ENCODE measurements around the gene GRIP2.

GRCh38 chr3:14492948-14493881, 46.9 kb downstream of the GRIP2 start:
- TF ChIP-seq POLR2A (IDR thresholded peaks at IDR 0.05) (no peak), POLR2AphosphoS5 (IDR thresholded peaks at IDR 0.05) (peak in 2 of 3 donors; percentile 21 to 40), CTCF (IDR thresholded peaks at IDR 0.05 in 8 of 11, conservative IDR thresholded peaks at IDR 0.05 in 3 of 11) (no peak)

Measured in spleen (tissue), 7 donors.